NCI-H446 (cell line): ENCODE measurements around the gene SFTA2.
"Not testable (repeated sequence)": the region's sequence is repeated elsewhere in the genome, so short reads cannot be mapped to it uniquely, and the experiment has no call there.

Source experiments
- DNase-seq, 2 experiments: peaks; one replicate each; lab custom pipeline; 2025; lab: John Stamatoyannopoulos, UW

Gene SFTA2

DNA sequence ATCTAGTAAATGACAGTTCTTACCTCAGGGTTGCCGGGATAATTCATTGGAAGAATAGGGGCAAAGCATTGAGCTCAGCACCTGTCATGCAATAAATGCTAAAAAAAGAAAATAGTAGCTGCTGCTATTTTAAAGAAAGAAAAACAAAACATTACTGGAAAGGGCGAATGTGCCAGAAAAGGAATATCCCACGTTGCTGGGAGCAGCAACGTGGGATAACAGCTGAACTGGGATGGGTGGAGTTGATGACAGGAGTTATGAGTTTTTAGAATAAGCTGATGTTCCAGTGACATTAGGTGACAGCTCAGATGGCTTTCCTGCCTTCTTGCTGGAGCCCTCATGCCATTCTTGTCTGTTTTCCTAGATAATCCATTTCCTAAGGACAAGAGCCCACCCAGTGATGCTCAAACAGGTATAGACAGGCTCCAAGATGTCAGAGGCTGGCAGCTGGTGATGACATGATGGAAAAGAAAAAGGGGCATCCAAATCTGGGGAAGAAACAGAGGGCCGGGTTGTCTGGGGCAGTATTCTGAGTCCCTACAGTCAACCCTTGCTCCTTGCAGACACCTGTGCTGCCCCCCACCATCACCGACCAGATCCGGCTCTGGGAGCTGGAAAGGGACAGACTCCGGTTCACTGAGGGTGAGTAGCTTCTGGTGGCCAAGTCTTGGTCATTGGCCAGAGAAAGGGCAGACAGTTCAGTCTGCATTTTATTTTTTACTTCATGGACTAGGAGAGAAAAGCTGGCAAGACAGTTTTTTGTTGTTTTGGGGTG, 19.0 kb downstream of the SFTA2 start:
- DNase-seq = no peak

DNA sequence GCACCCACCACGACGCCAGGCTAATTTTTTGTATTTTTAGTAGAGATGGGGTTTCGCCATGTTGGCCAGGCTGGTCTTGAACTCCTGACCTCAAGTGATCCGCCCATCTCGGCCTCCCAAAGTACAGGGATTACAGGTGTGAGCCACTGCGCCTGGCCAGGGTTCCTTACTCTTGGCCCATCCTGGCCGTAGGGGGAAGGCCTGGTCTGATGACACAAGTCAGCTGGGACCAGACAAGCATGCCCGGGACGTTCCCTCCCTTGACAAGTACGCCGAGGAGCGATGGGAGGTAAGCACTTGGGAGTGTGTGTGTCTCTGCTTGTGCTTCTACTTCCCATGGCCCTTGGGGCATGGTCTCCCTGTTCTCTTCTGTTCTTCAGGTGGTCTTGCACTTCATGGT, 21.5 kb downstream of the SFTA2 start:
- DNase-seq = not testable (repeated sequence)

DNA sequence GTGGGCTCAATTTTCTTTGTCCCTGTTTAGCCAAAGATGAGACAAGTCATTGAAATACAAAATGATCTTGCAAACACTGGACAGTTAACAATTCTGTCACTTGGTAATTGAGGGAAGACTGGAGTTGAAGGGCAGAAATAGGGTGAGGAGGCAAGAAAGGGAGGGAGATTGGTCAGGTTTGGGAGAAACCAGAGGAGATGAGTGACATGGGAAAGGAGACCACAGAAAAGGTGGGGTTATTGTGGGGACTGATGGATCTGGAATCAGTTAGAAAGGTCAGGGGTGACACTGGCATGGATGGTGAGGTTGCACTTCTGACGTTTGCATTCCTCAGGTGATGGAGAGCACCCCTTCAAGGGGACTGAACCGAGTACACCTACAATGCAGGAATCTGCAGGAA, 23.3 kb downstream of the SFTA2 start:
- DNase-seq = no peak

DNA sequence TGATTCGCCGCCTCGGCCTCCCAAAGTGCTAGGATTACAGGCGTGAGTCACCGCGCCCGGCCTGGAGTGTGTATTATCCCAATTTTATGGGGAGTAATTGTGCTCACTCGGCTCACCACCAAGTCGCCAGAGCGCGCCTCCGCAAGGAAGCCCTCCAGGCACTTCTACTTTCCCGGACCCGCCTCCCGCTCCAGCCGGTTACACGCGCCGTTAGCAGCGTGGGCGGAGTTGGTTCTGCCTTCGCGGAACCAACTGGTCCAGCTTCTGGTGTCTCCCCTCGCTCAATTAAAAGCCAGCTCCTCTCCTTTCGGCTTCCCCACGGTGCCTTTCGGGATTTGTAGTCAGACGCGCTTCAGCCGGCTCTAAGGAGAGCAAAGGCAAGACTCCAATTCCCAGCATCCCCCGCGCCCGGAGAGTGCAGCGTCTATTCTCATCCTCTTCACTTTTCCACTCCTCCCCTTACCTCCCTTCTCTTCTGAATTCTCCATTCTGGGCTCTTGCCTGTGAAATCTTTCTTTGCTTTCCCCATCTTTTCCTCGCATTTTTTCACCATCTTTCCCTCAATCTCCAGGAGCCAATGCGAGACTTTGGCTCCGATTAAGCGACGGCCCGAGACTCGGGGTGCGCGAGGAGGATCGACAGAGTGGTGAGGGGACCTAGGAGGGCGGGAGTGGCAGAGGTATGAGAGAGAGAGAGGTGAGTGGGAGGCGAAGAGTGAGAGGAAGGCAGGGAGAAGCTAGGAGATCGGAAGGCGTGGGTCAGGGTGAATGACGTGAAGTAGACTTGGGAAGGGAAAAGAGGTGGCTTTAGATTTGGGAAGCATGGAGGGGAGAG, 24.0 kb downstream of the SFTA2 start, which contains the start of gene GTF2H4:
GTF2H4 (plus strand) TSS at position 450 of the 834 bp plus-strand sequence.
- peak; percentile 97 to 98 for DNase-seq

DNA sequence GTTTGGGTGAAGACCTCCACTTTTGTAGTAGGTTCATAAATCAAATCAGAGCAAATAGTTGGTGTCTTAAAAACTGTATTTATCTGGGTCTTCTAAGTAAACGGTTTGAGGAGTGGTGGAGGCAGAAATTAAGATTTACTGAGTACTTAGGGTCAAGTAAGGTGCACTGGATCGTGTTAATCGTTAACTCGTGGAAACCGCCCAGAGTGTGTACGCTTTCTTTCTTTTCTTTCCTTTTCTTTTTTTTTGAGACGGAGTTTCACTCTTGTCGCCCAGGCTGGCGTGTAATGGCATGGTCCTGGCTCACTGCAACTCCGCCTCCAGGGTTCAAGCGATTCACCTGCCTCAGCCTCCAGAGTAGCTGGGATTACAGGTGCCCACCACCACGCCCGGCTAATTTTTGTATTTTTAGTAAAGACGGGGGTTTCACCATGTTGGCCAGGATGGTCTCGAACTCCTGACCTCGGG, 24.6 kb downstream of the SFTA2 start:
- DNase-seq = not testable (repeated sequence)

DNA sequence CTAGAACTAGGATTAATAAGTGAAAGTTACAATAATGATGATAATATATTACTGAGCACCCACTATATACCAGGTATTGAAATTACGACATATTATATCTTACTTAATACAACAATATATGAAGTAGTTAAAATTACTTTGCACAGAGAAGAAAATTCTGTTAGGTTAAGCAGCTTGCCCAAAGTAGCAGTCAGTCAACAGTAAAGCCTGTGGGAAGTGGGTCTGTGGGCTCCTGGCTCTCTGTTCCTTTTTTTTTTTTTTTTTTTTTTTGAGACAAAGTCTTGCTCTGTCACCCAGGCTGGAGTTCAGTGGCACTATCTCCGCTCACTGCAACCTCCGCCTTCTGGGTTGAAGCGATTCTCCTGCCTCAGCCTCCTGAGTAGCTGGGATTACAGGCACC, 28.7 kb downstream of the SFTA2 start:
- no peak for DNase-seq

DNA sequence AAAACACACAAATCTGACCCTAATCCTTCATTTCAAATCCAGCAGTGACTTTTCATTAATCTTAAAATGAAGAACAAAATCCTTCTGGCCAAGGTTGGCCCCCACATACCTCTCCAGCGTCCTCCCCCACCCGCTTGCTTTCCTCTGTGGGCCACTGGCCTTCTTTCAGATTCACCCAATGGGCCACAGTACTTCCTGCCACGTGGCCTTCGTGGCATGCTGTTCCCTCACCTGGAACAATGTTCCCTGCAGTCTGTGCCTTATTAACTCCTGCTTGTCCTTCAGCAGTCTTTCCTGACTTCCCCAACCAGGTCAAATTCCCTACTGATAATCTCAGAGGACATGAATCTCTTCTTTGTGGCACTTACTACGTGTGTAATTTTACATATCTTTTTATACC, 29.3 kb downstream of the SFTA2 start:
- no peak for DNase-seq

DNA sequence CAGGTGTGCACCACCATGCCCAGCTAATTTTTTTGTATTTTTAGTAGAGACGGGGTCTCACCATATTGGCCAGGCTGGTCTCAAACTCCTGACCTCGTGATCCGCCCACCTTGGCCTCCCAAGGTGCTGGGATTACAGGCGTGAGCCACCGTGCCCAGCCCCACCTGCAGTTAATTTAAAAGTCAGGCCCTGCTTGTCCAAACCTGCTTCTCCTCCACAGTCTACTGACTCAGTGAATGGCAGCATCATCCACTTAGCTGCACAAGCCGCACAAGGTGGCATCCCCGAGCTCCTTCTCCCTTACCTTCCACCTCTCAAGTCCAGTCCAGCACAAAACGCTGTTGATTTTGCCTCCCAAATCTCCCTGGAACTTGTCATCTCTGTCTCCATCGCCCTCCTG, 29.8 kb downstream of the SFTA2 start:
- not testable (repeated sequence) for DNase-seq

DNA sequence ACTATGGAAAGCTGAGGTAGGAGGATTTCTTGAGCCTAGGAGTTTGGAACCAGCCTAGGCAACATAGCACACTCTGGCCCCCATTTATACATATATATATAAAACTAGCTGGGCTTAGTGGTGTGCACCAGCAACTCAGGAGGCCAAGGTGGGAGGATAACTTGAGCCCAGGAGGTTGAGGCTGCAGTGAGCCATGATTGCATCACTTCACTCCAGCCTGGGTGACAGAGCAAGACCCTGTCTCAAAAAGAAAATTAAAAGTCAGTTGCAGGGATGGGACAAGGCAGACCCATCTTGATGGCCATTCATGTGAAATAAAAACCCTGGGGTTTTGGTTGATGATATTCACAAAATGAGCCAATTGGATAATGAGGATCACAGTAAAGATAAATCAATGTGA, 30.5 kb downstream of the SFTA2 start:
- no peak for DNase-seq

DNA sequence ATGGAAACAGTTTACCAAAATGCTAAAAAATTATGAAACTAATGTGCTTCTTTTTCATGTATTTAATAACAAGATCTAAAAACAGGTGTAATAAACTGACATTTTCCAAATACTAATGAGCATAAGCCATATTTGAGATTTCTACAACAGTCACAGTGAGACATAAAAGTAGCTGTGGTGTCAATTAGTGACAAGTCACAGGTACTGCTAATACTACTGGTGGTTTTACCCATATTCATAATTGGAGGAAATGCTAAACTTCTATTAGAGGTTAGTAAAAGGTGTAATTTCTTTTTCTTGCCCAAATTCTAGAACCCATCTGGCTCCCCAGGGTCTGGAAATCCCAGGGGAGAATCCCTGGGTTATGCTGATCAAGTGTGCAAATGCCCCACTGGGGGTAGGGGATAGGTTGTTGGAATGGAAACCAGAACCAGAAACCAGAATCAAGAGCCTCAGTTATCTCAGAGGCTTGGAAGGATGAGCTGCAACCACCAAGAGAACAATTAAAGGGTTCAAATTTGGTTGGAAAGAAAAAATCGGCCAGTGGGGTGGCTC, 31.0 kb downstream of the SFTA2 start:
- DNase-seq = no peak

DNA sequence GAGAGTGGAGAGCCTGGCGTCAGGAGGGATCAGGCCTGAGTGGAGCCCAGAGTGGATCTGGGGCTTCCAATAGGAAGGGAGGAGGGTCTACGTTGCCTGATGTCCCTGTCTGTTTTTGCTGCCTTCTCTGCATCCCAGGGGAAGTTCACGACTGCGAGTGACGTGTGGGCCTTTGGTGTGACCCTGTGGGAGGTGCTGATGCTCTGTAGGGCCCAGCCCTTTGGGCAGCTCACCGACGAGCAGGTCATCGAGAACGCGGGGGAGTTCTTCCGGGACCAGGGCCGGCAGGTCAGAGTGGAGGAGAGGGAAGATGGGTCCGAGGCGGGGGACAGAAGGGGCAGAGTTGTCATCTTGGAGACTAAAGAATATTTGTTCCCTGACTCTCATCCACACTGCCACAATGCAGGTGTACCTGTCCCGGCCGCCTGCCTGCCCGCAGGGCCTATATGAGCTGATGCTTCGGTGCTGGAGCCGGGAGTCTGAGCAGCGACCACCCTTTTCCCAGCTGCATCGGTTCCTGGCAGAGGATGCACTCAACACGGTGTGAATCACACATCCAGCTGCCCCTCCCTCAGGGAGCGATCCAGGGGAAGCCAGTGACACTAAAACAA, 33.1 kb downstream of the SFTA2 start:
- no peak for DNase-seq

DNA sequence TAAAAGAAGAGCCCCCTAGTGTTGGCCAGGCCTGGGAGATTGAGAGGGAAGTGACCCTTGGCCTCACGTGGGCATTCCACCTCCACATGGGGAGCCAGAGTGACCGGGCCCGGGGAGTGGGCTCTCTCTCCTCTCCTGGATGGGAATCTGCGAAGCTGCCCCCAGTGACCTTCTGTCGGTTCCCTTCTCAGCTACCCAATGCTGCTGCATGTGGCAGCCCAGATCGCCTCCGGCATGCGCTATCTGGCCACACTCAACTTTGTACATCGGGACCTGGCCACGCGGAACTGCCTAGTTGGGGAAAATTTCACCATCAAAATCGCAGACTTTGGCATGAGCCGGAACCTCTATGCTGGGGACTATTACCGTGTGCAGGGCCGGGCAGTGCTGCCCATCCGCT, 34.1 kb downstream of the SFTA2 start:
- no peak for DNase-seq

DNA sequence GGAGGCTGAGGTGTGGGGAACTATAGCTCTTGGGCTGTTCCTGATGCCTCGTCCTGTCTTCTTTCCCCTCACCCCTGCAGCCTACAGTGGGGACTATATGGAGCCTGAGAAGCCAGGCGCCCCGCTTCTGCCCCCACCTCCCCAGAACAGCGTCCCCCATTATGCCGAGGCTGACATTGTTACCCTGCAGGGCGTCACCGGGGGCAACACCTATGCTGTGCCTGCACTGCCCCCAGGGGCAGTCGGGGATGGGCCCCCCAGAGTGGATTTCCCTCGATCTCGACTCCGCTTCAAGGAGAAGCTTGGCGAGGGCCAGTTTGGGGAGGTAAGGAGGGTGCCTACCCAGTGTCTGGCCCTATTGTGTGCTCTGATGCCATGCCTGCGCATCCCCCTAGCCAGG, 35.4 kb downstream of the SFTA2 start:
- DNase-seq = no peak

DNA sequence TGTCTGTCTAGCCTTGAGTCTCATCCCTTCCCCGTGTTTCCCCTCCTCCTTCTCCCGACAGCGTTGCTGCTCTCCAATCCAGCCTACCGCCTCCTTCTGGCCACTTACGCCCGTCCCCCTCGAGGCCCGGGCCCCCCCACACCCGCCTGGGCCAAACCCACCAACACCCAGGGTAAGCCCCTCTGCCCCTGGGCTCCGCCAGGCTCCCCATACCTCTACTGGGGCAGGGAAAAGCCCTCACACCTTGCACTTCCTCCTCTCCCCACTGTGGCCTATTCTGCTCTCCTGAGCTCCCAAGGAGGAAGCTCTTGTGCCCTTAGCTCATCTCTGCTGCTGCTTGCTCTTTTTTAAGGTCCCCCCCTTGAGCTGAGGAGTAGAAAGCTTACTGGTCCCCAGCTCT, 36.6 kb downstream of the SFTA2 start:
- no peak for DNase-seq

DNA sequence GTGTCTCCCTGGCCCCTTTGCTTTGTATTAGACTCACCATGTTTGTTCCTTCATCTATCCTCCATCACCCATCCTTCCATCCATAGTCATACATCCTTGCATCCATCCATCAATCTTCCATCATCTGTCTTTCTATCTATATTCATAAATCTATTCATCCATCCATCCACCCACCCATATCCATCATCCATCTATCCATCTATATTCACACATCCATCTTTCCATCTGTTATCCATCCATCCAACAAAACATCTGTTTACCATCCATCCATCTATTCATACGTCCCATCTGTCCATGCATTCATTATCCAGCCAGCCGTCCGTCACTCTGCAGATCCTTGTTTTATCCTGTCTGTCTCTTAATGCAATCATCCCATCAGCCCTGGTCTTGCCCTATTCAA, 37.0 kb downstream of the SFTA2 start:
- DNase-seq = no peak

DNA sequence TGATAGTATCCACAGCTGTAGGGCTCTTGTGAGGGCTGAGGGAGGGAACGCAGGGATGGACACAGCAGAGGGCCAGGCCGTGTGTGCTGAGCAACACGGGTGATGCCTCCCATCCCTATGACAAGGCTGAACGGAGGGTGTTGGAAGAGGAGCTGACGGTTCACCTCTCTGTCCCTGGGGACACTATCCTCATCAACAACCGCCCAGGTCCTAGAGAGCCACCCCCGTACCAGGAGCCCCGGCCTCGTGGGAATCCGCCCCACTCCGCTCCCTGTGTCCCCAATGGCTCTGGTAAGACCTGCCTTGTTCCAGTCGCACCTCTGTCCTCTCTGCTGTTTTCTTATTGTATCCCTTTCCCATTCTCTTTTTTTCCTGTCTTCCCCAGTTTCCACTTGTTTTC, 37.6 kb downstream of the SFTA2 start:
- DNase-seq = no peak

DNA sequence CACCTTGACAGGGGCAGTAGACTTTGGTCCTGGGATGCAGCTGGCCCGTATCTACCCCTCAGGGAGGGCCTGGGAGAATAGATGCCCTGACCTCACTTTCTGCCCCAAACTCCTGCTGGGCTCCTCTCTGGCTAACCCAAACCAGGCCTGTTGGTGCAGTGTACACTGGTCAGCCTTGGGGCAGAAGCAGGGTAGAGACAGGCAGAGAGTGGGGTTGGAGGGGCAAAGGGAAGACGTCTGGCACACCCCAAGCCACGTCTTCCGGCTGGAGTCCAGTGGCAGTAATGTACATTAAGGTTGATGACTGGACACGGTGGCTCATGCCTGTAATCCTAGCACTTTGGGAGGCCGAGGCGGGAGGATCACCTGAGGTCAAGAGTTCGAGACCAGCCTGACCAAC, 38.3 kb downstream of the SFTA2 start:
- no peak for DNase-seq

DNA sequence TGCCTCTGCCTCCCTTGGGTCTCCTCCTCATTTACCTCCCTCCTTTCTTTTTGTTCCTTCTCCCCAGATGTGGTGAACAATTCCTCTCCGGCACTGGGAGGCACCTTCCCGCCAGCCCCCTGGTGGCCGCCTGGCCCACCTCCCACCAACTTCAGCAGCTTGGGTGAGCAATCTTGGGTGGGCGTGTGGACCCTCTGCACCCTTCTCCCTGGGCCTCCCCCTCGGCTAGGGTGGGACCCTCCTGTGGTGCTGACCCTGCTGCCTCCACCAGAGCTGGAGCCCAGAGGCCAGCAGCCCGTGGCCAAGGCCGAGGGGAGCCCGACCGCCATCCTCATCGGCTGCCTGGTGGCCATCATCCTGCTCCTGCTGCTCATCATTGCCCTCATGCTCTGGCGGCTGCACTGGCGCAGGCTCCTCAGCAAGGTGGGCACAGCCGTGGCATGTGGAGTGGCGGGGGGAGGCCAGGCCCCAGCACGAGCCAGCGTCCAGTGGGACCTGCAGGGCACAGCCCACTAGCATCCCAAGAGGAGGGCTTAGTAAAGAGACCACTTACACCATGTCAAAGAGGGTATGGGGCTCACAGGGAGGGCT, 38.9 kb downstream of the SFTA2 start:
- no peak for DNase-seq

DNA sequence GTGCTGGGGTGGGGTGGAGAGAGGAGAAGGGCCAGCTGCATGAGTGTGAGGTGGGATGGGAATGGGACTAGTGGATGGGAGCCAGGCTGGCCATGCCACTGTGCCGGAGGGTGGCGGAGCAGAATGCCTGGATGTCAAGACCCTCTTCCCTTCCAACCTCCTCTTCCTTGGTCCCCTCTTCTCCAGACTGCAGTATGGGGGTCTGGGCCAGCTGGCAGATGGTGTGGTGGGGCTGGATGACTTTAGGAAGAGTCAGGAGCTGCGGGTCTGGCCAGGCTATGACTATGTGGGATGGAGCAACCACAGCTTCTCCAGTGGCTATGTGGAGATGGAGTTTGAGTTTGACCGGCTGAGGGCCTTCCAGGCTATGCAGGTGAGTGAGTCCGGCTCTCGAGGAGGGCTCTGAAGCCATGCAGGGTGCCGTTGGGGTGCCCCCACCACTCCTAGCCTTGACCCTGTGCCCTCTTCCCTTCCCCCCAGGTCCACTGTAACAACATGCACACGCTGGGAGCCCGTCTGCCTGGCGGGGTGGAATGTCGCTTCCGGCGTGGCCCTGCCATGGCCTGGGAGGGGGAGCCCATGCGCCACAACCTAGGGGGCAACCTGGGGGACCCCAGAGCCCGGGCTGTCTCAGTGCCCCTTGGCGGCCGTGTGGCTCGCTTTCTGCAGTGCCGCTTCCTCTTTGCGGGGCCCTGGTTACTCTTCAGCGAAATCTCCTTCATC, 40.0 kb downstream of the SFTA2 start:
- DNase-seq = no peak

DNA sequence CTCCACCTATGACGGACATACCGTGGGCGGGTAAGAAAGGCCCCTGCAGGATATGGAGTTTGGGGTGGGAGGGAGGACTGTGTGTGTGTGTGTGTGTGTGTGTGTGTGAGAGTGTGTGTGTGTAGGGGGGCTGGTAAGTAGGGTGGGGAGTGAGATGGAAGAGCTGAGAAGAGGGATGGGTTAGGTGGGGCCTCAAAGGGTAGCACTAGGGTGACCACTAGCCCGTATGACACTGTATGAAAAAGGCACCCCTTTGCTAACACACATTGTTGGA, 40.6 kb downstream of the SFTA2 start:
- DNase-seq = no peak

DNA sequence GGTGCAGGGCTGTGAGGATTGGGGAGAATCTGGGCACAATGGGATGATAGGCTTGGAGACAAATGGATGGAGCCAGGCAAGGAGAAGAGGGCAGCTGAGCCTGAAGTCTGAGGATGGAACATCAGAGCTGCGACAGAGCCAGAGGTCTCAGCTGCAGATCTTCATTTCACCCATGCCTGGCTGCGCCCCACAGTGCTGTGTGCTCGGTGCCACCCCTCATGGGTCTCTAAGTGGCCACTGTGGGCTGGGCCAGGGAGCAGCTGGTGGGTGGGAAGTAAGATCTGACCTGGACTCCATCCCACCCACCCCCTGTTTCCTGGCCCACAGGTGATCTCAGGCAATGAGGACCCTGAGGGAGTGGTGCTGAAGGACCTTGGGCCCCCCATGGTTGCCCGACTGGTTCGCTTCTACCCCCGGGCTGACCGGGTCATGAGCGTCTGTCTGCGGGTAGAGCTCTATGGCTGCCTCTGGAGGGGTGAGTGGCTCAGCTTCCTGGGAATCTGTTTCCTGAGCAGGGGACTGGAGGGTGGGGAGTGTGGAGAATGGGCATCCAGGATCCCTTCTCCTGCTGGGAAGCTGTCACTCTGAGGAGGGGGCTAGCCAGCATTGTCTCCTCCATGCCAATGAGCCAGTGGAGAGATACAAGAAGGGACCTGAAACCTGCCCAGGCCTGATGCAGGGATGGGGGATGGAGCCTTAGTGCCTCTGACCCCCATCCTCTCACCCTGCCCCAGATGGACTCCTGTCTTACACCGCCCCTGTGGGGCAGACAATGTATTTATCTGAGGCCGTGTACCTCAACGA, 41.1 kb downstream of the SFTA2 start:
- DNase-seq = no peak
